ENCODE results near the gene UBAC2.

UBAC2 gene

GRCh38 chr13:99299256-99299919, 98.7 kb downstream of the UBAC2 start:
- peak; percentile 28 for DNase-seq

DNA sequence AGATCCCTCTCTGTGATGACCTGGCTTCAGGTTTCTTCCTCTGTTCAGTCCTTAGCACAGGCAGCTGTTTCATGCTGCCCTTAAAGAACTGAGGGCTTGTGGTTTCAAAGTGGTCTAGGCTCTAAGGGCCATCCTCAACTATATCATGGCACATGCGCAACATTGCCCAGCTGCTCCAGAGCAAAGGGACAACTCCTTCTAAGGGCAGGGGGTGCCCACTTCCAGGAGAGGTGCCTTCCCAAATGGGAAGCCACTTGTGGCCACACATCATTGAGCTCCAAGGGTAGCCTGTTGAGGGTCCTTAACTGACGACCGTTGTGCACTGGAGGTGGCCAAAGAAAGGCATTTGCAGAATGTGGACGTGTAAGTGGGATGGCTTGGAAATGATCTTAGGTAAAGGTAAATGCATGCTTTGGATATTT, 99.3 kb downstream of the UBAC2 start:
- DNase-seq, result no peak

DNA sequence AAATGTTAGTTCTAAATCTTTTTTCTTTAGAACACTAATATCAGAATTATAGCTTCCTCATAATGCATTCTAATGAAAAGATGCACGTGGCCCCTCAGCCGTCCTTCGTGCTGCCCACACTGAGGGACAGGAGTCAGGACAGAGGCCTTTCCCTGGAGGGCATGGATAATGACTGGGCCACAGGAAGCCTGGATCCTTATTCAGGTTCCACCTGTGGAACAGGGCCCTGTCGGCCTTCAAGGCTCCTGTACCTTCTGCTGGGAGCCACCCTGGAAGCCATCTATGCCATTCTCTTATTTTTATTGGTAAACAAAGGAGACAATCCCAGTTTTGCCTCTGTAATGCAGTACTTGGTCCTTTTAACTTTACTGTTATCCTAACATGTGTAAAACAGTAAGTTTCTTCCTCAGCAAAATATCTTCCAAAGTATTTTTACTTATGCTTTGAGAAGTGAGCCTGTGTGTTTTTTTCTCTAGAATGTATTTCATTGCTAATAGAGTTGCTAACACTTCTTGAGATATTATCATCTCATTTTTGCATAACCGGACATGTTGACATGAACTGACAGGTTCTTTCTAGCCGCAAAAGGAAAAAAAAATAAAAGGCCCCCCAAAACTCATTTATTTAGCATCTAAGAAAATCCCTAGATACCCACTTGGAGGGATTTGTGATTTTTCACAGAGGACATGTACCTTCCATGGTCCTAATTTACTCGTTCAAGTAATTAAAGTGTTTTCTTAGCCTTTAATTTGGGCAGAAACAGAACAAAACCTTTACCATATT, 100.6 kb downstream of the UBAC2 start:
- no peak for DNase-seq

- no peak for DNase-seq
These were observed 101.4 kb downstream of the UBAC2 start for GRCh38 chr13:99301913-99302636.

GRCh38 chr13:99302637-99303505, 102.2 kb downstream of the UBAC2 start:
- DNase-seq, result no peak

DNA sequence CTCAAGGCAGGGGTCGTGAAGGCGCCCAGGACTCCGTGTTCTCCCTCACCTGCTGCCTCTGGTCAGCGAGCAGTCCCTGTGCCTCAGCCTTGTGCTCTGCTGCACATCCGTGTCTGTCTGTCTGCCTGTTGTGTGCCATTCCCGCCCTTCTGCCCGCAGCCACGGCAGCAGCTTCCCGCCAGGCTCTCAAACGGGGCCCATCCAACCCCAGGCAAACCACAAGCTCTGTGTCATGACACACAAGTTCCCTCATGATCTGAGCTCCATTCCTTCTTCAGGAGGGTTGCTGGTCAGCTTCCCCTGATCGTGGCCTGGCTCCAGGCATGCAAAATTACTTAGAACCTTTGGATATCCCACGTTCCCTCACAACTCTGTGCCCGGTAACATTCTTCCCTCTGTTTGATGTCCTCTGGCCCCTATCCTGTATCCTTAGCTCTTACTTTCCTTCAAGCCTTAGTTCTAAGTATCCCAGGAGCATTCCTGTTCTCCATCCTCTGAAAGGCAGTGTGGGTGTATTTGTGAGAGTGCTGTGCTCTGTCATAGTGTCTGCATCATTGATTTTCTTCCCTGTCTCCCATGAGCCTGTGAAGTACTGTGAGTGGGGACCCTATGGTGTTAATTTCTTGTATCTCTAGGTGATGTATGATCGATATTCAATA, 103.3 kb downstream of the UBAC2 start:
- DNase-seq, result no peak

- DNase-seq, result no peak
These were observed 103.9 kb downstream of the UBAC2 start for GRCh38 chr13:99304541-99304940.

GRCh38 chr13:99305158-99305557, 104.5 kb downstream of the UBAC2 start:
- no peak for DNase-seq

- DNase-seq, result no peak
These were observed 104.9 kb downstream of the UBAC2 start for GRCh38 chr13:99305566-99305965.

- peak; percentile 59 for DNase-seq
These were observed 106.6 kb downstream of the UBAC2 start, which contains the start of gene GPR183 for GRCh38 chr13:99307247-99307646. Gene GPR183, minus strand, starts transcription at chr13:99307399. Its CDS starts 11,254 bp downstream, at chr13:99296145.

DNA sequence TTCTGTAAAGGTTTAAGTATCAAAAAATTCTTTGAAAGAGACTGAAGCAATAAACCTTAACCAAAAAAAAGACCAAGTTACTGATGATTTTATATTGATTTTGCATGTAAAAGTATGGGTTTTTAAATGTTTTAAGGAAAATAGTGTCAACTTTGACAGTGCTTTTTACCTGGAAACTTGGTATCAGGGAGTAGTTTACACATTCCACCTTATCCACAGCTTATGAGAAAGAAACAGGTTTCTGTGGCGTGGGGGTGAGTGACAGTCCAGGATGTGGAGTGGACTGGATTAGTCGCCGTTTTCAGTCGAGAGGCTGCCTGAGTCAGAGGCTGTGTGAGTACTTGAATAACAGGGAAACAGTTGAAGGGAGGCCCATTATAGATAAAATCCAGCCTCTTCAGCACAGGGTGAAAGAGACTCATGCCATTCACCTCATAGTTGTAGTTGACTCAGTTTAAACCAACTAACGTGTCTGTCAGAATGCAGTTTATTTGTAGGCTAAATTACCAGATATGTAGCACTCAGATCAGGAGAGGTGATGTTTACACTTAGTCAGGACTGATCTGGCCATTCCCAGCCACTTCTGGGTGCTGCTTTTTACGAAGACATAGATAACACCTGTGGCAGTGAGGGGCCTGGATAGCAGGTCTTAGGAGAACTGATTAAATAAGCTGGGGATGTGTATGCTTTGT, 107.1 kb downstream of the UBAC2 start:
- DNase-seq, result peak; percentile 79

DNA sequence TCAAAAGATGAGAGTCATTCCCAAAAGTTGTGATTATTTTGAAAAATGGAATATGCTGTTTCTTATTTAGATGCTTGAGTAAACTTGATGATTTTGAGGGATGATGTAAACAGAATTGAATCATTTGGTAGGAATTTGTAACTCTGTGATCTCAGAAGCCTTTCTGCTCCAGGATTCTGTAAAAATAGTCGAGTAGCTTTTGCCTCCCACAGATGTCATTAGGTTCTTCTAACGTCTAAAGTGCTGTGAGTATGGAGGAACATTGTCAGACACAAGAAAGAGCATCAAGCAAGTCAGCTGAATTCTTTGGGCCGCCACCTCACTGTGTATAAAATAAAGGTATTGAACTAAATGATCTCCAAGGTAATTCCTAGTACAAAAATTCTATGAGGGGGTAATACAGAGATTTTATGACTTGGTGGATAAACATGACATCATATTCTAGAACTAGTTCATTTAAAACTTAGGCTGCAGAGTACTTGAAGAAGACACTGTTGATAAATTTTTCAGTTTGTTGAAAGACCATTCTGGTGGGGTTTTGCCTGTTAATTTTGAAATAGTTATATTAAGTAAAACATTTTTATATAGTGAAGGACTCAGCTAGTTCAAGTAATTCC, 107.9 kb downstream of the UBAC2 start:
- DNase-seq, result peak; percentile 59

DNA sequence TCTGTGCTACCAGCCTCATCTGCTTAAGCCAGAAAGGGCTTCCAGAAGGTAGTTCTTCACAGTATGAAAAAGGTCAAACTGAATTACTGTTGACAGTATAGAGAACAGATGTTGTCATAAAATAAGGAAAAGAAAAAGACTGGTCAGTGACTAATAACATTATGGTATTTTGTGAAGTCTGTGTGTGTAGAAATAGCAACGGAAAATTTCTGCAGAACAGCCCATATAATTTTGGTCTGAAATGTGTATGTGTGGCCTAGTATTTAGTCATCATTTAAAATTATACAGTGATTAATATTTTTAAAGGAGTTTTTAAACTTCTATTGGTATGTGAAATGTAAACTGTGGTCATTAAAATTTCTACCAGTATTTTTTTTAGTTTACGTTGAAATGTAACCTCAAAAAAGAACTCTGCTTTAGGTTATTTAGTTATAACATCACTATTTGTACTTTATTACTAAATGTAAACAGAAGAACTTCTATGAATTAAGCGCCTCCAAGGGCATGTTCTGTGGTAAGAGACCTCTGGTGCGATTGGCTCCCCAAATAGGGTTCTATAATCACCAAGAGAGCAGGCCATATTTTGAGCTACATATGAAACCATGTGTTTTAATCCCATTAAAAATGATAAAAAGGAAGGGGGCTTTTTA, 109.9 kb downstream of the UBAC2 start:
- peak; percentile 90 for DNase-seq

- peak; percentile 44 for DNase-seq
These were observed 110.5 kb downstream of the UBAC2 start for GRCh38 chr13:99311137-99311536.

DNA sequence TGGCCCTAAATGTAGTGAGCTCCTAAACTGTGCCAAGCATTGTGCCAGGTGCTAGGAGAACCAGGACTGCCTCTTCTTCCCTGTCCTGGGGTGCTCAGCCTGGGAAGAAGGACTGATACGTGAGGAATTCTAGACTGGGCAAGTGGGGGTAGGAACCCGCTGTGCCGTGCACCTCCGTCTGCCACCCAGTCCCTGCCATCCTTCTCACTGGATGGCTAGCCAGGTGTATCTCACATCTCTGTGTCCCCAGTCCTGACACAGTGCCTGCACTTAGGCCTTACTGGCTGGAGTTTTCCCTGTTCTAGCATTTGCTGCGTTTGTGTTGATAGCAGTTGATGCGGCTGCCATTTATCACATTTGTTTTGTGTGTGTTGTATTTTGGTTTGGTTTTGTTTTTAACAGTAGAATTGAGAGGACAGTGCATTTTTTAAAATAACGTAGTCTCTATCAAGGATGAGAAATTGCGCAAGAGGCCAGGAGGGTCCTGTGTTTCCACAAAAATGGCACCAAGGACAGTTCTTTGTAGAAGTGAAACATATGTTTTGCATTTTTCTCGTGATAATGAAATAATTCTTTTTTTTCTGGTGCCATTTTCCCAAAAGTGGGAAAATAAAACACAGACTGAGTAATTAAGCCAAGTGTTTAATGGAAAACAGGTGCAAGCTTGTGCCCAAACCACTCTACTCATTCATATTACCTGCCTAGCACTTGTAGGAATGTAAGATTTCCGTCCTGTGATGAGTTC, 111.3 kb downstream of the UBAC2 start:
- peak; percentile 32 for DNase-seq

DNA sequence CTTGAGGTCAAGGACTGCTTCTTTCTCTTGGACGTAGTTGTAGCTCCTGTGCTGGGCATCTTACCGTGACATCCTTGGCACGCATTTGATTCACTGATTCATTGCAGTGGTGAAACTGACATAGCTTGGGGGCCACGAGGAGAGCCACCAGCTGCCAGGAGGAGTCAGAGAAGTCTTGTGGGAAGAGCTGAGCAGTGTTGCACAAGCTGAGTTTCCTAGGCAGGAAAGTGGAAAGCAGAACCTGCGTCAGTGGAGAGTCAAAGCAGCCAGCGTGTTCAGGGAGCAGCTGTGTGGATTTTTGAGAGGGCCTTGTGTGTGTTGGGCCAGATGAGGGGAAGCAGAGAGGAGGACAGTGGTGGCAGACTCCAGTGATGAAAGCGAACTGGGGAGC, 111.8 kb downstream of the UBAC2 start:
- DNase-seq, result peak; percentile 82

DNA sequence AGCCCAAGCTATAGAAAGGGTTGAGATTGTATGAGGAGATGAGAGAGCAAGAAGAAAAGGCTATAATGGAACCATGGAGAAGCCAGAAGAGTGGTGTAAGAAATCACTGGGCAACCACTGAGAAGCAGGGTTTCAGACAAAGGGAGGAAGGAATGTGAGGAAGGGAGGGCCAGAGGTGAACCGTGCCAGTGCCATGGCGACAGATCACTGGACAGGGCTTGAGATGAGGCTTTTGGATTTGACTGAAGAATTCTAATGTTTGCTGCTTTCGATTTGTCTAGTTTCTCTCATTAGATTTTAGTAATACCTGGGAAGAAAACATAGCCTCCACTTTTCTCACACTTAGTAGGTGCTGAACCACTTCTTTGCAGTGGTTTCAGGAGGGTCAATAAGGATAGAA, 112.8 kb downstream of the UBAC2 start:
- no peak for DNase-seq

- no peak for DNase-seq
These were observed 113.3 kb downstream of the UBAC2 start for GRCh38 chr13:99313941-99314340.

- DNase-seq, result peak; percentile 50
These were observed 114.1 kb downstream of the UBAC2 start for GRCh38 chr13:99314640-99315176.
